Body of pancreas (tissue), 4 donors: ENCODE measurements around the gene MTFR2.

Experiments
- CTCF ChIP-seq, 7 experiments: fragments of 450-650 bp in 4 of 7; fragments of 200-600 bp in 3 of 7; sonication (generic) in 3 of 7; IDR thresholded peaks; one replicate each; pipeline ENCODE4 v1.5.1; 2016 to 2019; ENCODE audit warnings: antibody characterized with exemption in 7 of 7
- POLR2A ChIP-seq, 3 donors: fragments of 450-650 bp; IDR thresholded peaks; one replicate each; pipeline ENCODE4 v1.6.1; 2016; ENCODE audit warnings: antibody characterized with exemption in 3 of 3, mild to moderate bottlenecking in 2 of 3

GRCh38 chr6:136249336-136249735 lies 775 bp downstream of the MTFR2 start:
- no peak for TF ChIP-seq CTCF (IDR thresholded peaks at IDR 0.05)
- TF ChIP-seq POLR2A (IDR thresholded peaks at IDR 0.05): no peak
